ENCODE data around the gene GABRB3. TPM values are rescaled to one million over a fixed set of nuclear protein-coding genes. Genes with fewer than 3 reads are reported as not detected.

GABRB3 gene
- total and polyA plus RNA-seq, 4 donors = 0.09 to 1.2 (median 0.50) TPM

DNA sequence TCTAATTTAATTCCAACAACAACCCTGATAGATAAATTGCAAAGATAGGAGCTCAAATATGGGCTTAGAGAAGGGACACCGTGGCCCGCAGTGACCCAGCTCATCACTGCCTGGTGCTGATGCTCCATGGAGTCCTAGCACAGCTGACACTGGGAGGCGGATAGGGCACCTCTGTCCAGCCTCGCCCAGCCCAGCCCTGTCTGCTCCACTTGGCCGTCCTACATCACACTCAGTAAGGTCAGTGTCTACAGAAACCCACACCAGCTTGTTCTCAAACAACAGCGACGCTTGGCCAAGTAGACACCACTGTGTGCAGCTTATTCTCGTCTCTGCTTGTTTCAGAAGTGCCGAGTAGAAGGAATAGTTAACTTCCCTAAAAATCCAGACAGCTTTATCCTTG lies 33.9 kb downstream of the GABRB3 start:
- no peak for DNase-seq (ENCODE audit: low spot score)
- 67% methylated on average over 9 of the region's 9 CpGs for WGBS

More for the DNA sequence above, 33.9 kb downstream of the GABRB3 start:
- Histone ChIP-seq H3K4me3 (ENCODE audit: low read depth in 1 of 3, low read length in 3 of 3) (no peak overlapping the region), H3K27ac (ENCODE audit: low read depth in 1 of 2, low read length in 2 of 2) (no peak overlapping the region), H3K27me3 (ENCODE audit: control insufficient read depth in 4 of 4, insufficient read depth in 4 of 4, low read length in 3 of 4) (peaks cover 0 to 4% (median 0%) of the 10 kb centered on the region in 4 donors), H3K4me1 (ENCODE audit: control insufficient read depth in 4 of 4, insufficient read depth in 4 of 4, low read length in 3 of 4) (no peaks in the 10 kb centered on the region), H3K36me3 (ENCODE audit: control insufficient read depth in 4 of 4, insufficient read depth in 3 of 4, low read depth in 1 of 4, low read length in 3 of 4) (no peaks in the 10 kb centered on the region), H3K9ac (ENCODE audit: low read depth in 1 of 2, low read length in 2 of 2) (no peak overlapping the region), H3K9me3 (ENCODE audit: control insufficient read depth in 4 of 4, low read length in 3 of 4) (peaks cover 0 to 2% (median 0%) of the 10 kb centered on the region in 4 donors)
- TF ChIP-seq RAD21 (IDR thresholded peaks at IDR 0.05) (no peak), FOXA1 (IDR thresholded peaks at IDR 0.05) (no peak), HNF4G (IDR thresholded peaks at IDR 0.05) (no peak), SP1 (IDR thresholded peaks at IDR 0.05) (no peak), RXRA (IDR thresholded peaks at IDR 0.05) (no peak), TAF1 (conservative IDR thresholded peaks at IDR 0.05) (no peak), GABPA (IDR thresholded peaks at IDR 0.05 in 1 of 2, conservative IDR thresholded peaks at IDR 0.05 in 1 of 2) (no peak), NR2F2 (IDR thresholded peaks at IDR 0.05) (no peak), JUND (IDR thresholded peaks at IDR 0.05) (no peak), YY1 (IDR thresholded peaks at IDR 0.05) (no peak), EGR1 (IDR thresholded peaks at IDR 0.05; ENCODE audit: low read depth in 2 of 2) (no peak), HNF4A (conservative IDR thresholded peaks at IDR 0.05) (no peak), FOXA2 (IDR thresholded peaks at IDR 0.05) (no peak)
- TF ChIP-seq, protein P1, sequence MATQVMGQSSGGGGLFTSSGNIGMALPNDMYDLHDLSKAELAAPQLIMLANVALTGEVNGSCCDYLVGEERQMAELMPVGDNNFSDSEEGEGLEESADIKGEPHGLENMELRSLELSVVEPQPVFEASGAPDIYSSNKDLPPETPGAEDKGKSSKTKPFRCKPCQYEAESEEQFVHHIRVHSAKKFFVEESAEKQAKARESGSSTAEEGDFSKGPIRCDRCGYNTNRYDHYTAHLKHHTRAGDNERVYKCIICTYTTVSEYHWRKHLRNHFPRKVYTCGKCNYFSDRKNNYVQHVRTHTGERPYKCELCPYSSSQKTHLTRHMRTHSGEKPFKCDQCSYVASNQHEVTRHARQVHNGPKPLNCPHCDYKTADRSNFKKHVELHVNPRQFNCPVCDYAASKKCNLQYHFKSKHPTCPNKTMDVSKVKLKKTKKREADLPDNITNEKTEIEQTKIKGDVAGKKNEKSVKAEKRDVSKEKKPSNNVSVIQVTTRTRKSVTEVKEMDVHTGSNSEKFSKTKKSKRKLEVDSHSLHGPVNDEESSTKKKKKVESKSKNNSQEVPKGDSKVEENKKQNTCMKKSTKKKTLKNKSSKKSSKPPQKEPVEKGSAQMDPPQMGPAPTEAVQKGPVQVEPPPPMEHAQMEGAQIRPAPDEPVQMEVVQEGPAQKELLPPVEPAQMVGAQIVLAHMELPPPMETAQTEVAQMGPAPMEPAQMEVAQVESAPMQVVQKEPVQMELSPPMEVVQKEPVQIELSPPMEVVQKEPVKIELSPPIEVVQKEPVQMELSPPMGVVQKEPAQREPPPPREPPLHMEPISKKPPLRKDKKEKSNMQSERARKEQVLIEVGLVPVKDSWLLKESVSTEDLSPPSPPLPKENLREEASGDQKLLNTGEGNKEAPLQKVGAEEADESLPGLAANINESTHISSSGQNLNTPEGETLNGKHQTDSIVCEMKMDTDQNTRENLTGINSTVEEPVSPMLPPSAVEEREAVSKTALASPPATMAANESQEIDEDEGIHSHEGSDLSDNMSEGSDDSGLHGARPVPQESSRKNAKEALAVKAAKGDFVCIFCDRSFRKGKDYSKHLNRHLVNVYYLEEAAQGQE (IDR thresholded peaks at IDR 0.05) = no peak
- TF ChIP-seq, protein P2, sequence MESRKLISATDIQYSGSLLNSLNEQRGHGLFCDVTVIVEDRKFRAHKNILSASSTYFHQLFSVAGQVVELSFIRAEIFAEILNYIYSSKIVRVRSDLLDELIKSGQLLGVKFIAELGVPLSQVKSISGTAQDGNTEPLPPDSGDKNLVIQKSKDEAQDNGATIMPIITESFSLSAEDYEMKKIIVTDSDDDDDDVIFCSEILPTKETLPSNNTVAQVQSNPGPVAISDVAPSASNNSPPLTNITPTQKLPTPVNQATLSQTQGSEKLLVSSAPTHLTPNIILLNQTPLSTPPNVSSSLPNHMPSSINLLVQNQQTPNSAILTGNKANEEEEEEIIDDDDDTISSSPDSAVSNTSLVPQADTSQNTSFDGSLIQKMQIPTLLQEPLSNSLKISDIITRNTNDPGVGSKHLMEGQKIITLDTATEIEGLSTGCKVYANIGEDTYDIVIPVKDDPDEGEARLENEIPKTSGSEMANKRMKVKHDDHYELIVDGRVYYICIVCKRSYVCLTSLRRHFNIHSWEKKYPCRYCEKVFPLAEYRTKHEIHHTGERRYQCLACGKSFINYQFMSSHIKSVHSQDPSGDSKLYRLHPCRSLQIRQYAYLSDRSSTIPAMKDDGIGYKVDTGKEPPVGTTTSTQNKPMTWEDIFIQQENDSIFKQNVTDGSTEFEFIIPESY (IDR thresholded peaks at IDR 0.05) = no peak
- TF ChIP-seq, protein P3, sequence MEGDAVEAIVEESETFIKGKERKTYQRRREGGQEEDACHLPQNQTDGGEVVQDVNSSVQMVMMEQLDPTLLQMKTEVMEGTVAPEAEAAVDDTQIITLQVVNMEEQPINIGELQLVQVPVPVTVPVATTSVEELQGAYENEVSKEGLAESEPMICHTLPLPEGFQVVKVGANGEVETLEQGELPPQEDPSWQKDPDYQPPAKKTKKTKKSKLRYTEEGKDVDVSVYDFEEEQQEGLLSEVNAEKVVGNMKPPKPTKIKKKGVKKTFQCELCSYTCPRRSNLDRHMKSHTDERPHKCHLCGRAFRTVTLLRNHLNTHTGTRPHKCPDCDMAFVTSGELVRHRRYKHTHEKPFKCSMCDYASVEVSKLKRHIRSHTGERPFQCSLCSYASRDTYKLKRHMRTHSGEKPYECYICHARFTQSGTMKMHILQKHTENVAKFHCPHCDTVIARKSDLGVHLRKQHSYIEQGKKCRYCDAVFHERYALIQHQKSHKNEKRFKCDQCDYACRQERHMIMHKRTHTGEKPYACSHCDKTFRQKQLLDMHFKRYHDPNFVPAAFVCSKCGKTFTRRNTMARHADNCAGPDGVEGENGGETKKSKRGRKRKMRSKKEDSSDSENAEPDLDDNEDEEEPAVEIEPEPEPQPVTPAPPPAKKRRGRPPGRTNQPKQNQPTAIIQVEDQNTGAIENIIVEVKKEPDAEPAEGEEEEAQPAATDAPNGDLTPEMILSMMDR (IDR thresholded peaks at IDR 0.05; ENCODE audit: low read depth, low read length, missing input control) = no peak
- TF ChIP-seq, protein P4, sequence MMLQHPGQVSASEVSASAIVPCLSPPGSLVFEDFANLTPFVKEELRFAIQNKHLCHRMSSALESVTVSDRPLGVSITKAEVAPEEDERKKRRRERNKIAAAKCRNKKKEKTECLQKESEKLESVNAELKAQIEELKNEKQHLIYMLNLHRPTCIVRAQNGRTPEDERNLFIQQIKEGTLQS (IDR thresholded peaks at IDR 0.05) = no peak
- TF ChIP-seq, protein P5, sequence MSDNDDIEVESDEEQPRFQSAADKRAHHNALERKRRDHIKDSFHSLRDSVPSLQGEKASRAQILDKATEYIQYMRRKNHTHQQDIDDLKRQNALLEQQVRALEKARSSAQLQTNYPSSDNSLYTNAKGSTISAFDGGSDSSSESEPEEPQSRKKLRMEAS (IDR thresholded peaks at IDR 0.05) = no peak
